Measurements from ENCODE around the gene PRPF38B. TPM values are rescaled to one million over a fixed set of nuclear protein-coding genes. Genes with fewer than 3 reads are reported as not detected.

The PRPF38B gene
- total and polyA plus RNA-seq, 2 experiments from 2014 or later = 40.5 to 86.4 TPM

DNA sequence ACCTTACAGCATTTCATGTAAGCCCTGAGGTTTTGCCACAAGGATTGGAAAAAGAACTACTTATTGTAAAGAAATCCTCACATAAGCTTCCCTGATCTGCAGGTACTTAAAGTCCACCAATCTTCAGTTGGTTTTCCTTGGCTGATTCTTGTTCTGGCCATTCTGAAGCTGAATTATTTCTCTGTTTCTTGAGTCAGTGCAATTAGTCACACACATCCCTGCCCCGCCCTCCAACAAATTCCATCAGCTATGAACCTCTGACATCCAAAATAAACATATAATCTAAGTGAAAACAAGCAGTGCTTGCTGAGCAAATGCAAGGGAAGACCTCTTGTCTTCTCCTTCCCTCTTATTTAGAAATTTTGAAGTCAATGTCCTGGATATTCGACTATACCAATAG is 12.4 kb downstream of the PRPF38B start:
- Histone ChIP-seq H2AFZ (no peak overlapping the region), H3K27ac (ENCODE audit: low read depth) (no peak overlapping the region), H3K9me2 (ENCODE audit: insufficient read depth) (peaks cover 4% of the 10 kb centered on the region), H3K36me3 (ENCODE audit: insufficient read depth) (peaks cover 16% of the 10 kb centered on the region), H3K4me1 (ENCODE audit: insufficient read depth) (no peaks in the 10 kb centered on the region), H3K4me2 (no peak overlapping the region), H4K20me1 (replicated peaks; ENCODE audit: insufficient read depth) (0 out of 2 replicates have a peak, but pooled peaks cover 2% of the 10 kb centered on the region), H3K4me3 (no peak overlapping the region), H3K79me2 (replicated peaks; ENCODE audit: insufficient read depth) (no peaks in the 10 kb centered on the region), H3K27me3 (ENCODE audit: insufficient read depth) (no peaks in the 10 kb centered on the region), H3F3A (replicated peaks; ENCODE audit: low read depth) (peaks cover 4% of the 10 kb centered on the region; the same call in 1 of the 2 replicates)
- no peak for DNase-seq (ENCODE audit: low spot score)
- H3K9me3 Mint-ChIP-seq = no peaks in the 10 kb centered on the region
- peaks cover 2% of the 10 kb centered on the region for H3K27me3 Mint-ChIP-seq (ENCODE audit: insufficient read depth, low read depth, poor library complexity)
- no peak overlapping the region for H3K27ac Mint-ChIP-seq
- peaks cover 28% of the 10 kb centered on the region for H3K36me3 Mint-ChIP-seq (ENCODE audit: low read depth)
- TF ChIP-seq STAT1 (IDR thresholded peaks at IDR 0.05; ENCODE audit: unreplicated experiment) = no peak
- TF ChIP-seq EZH2 (IDR thresholded peaks at IDR 0.05; ENCODE audit: low read depth, unreplicated experiment) = no peak
- TF ChIP-seq ZNF462 (CRISPR knock-in tag; IDR thresholded peaks at IDR 0.05) = no peak
- no peak for TF ChIP-seq CREB1 (CRISPR knock-in tag; IDR thresholded peaks at IDR 0.05; ENCODE audit: low read depth)
- no peak for TF ChIP-seq EZH2phosphoT487 (IDR thresholded peaks at IDR 0.05; ENCODE audit: unreplicated experiment)
- TF ChIP-seq POLR2AphosphoS5 (IDR thresholded peaks at IDR 0.05; ENCODE audit: low read depth) = no peak
- no peak for TF ChIP-seq ETS1 (IDR thresholded peaks at IDR 0.05)
- no peak for TF ChIP-seq NANOG (IDR thresholded peaks at IDR 0.05; ENCODE audit: borderline replicate concordance)
- no peak for TF ChIP-seq ZNF331 (CRISPR knock-in tag; IDR thresholded peaks at IDR 0.05; ENCODE audit: low read depth)
- TF ChIP-seq REST (IDR thresholded peaks at IDR 0.05; ENCODE audit: unreplicated experiment) = no peak
- no peak for ATAC-seq
- H3K4me3 Mint-ChIP-seq = no peak overlapping the region
- no peaks in the 10 kb centered on the region for H3K4me1 Mint-ChIP-seq
